Measurements from ENCODE around the gene MYH10.

MYH10 gene

DNA sequence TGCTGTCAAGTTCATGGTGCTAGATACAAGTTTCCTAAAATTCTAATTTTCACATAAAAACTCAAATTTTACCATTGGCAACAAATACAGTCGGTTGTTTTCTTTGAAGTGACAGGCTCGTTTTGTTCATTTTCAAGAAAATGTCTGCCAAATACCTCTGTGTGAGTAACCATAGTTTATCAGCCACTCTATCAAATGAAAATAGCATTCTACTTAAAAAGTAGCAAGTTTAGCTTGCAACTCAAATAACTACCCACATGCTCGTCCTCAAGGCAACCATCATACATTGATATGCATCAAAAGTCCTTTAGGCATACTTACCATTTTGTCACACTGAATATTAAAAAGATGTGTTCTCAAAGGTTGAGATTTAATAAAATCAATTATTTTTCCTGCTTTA is 11.7 kb downstream of the MYH10 start:
- in situ Hi-C loops (cut with HindIII; ENCODE audit: low pct_ligation_motif_present, low pct_unique_long_range_greater_than_20kb, low sequenced_read_pairs), result no loop called here
- no peak for DNase-seq

DNA sequence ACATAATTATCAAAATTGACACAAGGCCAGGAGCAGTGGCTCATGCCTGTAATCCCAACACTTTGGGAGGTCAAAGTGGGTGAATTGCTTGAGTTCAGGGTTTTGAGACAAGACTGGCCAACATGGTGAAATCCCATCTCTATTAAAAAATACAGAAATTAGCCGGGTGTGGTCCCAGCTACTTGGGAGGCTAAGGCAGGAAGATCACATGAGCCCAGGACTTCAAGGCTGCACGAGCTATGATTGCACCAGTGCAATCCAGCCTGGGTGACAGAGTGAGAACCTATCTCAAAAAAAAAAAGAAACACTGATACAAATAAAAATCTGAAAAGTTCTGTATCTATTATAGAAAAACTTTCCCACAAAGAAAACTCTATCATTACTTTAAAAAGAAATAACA is 15.5 kb downstream of the MYH10 start:
- in situ Hi-C loops (cut with HindIII; ENCODE audit: low pct_ligation_motif_present, low pct_unique_long_range_greater_than_20kb, low sequenced_read_pairs), result no loop called here
- DNase-seq, result no peak

DNA sequence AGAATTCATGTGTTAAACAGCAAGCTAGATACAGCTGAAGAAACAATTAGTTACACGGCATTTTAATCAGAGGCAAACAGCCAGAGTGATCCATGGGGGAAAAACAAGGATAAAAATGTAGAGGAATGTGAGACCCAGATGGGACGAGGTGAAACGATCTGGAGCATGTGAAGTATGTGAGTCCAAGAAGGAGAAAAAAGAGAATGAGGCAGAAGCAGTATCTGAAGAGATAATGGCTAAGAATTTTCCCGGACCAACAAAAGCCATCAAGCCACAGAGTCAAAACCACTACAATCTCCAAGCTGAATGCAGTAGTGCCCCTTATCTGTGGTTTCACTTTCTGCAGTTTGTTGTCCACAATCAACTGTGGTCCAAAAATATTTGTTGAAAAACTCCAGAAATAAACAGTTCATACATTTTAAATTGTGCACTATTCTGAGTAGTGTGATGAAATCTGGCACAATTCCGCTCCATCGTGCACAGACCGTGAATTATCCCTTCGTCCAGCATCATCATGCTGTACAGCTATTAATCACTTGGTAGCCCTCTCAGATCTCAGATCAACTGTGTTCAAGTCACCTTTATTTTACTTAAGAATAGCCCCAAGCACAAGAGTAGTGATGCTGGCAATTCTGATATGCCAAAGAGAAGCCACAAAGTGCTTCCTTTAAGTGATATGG is 18.8 kb downstream of the MYH10 start:
- no peak for DNase-seq
- in situ Hi-C loops (cut with HindIII; ENCODE audit: low pct_ligation_motif_present, low pct_unique_long_range_greater_than_20kb, low sequenced_read_pairs), result no loop called here

DNA sequence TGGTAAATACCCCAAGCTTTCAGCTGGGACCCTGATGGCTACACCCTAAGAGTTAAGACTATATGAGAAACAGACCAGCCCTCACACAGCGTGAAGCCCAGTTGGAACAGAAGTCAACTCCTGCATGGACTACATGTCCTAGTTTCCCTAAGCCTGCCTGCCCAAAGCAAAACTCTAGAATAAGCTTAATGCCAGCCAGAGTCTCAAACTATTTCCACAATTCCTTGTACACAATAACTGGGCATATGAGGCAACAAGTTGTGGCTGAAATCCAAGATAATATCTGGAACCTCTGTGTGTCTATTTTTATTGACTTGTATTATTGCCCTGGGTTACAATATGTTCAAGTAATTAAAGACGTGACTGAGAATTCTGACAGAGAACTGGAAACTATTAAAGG is 19.4 kb downstream of the MYH10 start:
- in situ Hi-C loops (cut with HindIII; ENCODE audit: low pct_ligation_motif_present, low pct_unique_long_range_greater_than_20kb, low sequenced_read_pairs), result no loop called here
- no peak for DNase-seq

DNA sequence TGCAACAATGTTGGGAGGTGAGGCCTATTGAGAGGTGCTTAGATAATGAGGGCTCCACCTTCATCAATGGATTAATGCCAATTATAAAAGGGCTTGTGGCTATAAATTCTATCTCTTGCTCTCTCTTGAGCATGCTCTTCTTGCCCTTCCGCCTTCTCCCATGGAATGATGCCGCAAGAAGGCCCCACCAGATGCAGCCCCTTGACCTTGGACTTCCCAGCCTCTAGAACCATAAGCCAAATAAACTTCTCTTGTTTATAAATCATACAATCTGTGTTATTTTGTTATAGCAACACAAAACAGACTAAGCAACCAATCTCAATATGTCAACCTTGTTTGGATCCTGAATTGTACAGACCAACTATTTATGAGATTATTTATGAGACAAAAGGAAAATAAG is 20.0 kb downstream of the MYH10 start:
- in situ Hi-C loops (cut with HindIII; ENCODE audit: low pct_ligation_motif_present, low pct_unique_long_range_greater_than_20kb, low sequenced_read_pairs), result no loop called here
- DNase-seq, result no peak

DNA sequence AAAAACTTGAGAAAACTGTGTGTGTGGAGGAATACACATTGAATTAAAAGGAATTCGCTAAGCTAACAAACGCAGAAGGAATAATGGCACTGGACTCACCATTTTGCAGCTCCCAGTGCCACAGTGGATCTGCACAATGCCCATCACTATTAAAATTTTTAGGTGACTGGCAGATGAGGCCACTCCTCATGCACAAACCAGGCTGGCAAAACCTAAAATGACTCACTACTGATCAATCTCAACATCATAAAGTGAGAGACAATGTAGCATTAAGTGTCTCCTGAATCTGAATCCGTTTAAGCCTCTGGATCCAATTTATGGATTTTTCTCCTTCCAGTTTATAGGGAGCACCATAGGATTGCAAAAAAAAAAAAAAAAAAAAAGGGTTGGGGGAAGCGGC is 20.6 kb downstream of the MYH10 start:
- in situ Hi-C loops (cut with HindIII; ENCODE audit: low pct_ligation_motif_present, low pct_unique_long_range_greater_than_20kb, low sequenced_read_pairs), result no loop called here
- no peak for DNase-seq

DNA sequence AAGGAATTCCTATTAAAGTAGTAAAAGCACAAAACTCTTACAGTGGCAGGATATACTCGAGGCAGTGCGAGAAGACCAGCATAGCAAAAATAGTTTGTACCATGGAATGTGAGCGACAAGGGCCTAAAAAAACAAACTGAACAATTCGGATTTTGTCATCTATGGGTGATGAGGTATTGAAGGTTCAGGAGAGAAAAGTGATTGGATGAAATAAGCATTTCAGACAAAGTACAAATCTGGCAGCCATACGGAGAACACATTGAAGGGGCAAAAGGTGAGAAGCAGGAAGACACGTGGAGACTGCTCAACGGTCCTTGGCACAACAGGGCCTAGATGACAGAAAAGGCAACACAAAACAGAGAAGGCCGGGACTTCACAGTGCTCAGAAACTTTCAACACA is 22.5 kb downstream of the MYH10 start:
- in situ Hi-C loops (cut with HindIII; ENCODE audit: low pct_ligation_motif_present, low pct_unique_long_range_greater_than_20kb, low sequenced_read_pairs), result no loop called here
- DNase-seq, result no peak

DNA sequence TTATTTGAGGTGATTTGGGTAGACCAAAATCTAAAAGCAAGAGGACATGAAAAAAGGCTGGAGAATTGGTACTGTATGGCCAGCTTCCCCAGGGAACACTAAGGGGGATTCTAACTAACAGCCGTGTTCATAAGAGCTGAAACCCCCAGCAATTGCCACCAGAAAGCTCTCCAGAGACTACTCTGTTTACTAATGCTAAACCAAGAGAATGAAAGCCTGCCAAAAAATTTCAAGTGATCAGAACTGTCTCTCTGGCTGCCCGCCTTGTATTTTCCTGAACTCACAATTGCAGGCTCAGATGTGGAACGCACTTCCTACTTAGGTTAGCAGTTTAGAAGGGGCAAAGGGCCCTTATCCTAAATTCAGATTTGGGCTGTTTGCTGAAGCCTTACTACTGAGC is 24.1 kb downstream of the MYH10 start:
- in situ Hi-C loops (cut with HindIII; ENCODE audit: low pct_ligation_motif_present, low pct_unique_long_range_greater_than_20kb, low sequenced_read_pairs), result no loop called here
- DNase-seq, result no peak

DNA sequence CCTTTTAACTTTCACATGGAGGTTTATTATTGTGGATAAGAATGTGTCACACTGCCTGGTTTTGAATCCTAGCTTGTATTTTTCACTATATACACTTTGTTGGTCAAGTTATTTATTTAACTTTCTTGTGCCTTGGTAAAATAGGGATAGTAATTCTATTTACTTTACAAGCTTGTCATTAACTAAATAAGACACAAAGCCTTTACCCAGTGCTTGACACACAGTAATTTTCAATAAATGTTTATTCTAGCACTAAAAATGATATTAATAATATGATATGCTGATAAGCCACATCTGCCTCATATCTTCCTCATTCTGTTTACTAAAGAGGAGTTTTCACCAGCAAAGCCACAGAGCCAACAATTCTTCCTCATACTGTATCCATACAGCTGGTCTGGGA is 27.8 kb downstream of the MYH10 start:
- DNase-seq, result no peak
- in situ Hi-C loops (cut with HindIII; ENCODE audit: low pct_ligation_motif_present, low pct_unique_long_range_greater_than_20kb, low sequenced_read_pairs), result no loop called here

DNA sequence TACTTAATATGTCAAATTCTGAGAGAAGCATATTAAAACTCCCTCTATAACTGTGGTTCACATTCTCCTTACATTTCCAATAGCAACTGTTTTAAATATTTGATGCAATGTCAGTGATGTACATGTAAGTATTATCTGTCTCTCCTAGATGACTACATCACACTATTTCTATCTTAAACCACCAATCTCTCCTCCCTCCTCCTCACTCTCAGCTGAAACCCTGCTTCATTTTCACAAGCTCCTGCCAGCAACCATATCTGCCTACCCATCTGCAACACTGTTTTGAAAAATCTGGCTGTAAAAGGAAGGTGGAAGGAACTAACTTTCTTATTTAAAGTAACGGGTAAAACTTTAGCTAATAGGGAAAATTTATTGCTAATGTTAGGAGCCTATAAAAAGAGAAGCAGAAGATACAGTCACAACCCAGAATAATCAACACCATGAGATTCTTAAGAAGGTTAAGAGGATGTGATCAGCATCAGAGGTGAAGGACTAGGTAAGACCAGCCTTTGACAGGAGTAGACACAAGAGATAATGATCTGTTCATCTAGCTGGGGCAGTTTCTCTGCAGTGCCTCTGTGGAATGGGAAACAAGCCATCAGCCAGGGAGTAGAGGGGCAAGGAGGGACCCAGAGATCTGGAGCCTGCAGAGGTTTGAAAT is 31.0 kb downstream of the MYH10 start:
- in situ Hi-C loops (cut with HindIII; ENCODE audit: low pct_ligation_motif_present, low pct_unique_long_range_greater_than_20kb, low sequenced_read_pairs), result no loop called here

DNA sequence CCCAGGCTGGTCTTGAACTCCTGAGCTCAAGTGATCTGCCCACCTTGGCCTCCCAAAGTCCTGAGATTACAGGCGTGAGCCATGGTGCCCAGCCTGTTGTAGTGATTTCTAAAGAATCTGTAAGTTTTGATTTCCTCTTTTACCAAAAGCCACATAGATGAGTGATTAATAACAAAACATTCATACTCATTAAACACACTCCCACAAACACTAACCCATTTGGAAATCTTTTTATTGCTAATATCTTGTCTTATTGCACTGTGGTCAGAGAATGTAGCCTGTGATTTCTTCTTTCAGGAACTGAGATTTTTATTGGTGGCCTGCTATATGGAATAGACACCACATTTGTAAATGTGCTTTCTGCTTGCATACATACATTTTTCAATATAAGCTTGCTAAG is 31.6 kb downstream of the MYH10 start:
- in situ Hi-C loops (cut with HindIII; ENCODE audit: low pct_ligation_motif_present, low pct_unique_long_range_greater_than_20kb, low sequenced_read_pairs), result no loop called here
- no peak for DNase-seq

More for the DNA sequence above, 31.0 kb downstream of the MYH10 start:
- no peak for DNase-seq

DNA sequence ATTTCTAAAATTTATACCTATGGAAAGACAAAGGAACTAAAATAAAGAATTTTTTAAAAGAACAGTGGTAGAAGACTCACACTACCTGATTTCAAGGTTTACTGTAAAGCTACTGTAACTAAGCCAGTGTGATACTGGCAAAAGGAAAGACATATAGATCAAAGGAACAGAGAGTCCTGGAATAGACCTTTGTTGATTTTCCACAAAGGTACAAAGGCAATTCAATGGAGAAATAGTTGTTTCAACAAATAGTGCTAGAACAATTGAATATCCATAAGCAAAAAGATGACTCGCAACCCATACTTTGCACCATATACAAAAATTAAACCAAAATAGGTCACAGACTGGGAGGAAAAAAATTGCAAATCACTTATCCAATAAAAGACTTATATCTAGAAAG is 36.7 kb downstream of the MYH10 start:
- in situ Hi-C loops (cut with HindIII; ENCODE audit: low pct_ligation_motif_present, low pct_unique_long_range_greater_than_20kb, low sequenced_read_pairs), result no loop called here
- DNase-seq, result no peak

DNA sequence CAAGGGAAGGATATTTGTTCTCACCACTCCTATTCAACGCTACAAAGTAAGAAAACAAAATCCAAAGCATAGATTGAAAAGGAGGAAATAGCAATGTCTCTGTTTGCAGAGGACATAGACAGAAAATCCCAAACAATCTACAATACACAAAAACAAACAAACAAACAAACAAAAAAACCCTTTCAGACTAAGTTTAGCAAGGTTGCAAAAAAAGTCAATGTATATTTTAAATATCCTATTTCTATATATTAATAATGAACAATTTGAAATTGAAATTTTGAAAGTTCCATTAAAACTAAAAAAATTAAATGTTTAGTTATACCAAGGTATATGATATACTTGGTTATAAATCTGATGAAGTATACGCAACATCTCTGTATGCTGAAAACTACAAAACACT is 37.2 kb downstream of the MYH10 start:
- no peak for DNase-seq
- in situ Hi-C loops (cut with HindIII; ENCODE audit: low pct_ligation_motif_present, low pct_unique_long_range_greater_than_20kb, low sequenced_read_pairs), result no loop called here

DNA sequence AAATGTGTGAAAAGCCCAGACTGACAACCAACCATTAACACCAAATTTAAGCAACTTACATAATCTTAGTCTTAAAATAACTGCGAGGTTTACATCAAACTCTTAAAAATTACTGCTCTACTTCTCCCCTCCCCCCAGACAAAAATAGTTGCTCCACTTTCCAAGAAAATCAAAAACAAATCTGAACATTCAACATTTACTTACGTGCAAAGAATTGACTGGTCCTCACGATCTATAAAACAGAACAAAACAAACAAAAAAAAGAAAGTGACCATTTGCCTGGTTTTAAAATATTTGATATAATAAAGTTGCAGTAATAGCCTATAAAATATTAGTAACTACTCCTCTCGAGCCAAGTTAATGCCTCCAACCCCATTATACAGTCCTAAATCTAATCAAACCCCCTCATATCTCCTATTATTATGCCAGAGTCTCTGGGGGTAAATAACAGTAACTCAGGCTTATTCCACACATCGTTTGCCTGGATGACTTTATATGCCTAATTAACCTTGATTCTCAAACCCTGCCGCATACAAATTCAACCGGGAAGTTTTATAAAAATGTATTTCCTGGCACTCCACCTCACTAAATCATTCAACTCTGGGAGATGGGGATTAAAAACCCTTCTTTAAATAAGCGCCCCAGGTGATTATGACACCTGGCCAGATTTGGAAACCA is 41.5 kb downstream of the MYH10 start:
- in situ Hi-C loops (cut with HindIII; ENCODE audit: low pct_ligation_motif_present, low pct_unique_long_range_greater_than_20kb, low sequenced_read_pairs), result no loop called here
- DNase-seq, result no peak

DNA sequence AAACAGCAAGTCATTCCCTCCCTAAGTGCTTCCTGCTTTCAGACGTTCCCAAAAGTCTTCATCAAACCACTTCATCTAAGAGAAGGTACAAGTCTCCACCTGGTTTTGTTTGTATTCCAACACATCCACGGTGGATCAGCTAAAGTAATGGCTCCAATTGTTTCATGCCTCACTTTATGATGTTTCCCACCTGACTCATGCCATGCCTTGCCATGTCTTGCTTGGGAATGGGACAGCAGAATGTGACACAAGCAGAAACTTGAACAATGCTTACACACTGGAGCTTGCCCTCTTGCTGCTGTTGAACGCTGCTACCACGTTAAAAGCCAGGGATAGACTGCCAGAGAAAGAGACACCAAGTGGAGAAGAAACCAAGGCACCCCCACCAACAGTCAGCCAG is 43.8 kb downstream of the MYH10 start:
- in situ Hi-C loops (cut with HindIII; ENCODE audit: low pct_ligation_motif_present, low pct_unique_long_range_greater_than_20kb, low sequenced_read_pairs), result no loop called here
- DNase-seq, result no peak

DNA sequence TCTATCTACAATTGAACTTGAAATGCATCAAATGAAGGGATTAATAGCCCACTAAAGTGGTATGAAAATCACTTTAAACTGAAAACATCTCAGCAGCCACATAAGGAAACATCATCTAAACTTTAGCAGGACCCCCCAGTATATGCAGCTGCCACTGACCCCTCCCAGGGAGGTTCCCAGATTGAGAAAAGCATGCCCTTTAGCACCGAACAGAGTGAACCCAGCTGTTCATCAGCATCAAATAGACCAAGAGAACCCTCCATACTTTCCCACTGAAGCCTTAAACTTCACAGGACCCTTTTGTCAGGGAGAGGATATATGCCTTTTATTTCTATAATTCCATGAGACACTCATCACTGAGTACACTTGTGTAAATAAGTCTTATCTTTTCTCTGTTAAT is 44.6 kb downstream of the MYH10 start:
- in situ Hi-C loops (cut with HindIII; ENCODE audit: low pct_ligation_motif_present, low pct_unique_long_range_greater_than_20kb, low sequenced_read_pairs), result no loop called here
- no peak for DNase-seq

DNA sequence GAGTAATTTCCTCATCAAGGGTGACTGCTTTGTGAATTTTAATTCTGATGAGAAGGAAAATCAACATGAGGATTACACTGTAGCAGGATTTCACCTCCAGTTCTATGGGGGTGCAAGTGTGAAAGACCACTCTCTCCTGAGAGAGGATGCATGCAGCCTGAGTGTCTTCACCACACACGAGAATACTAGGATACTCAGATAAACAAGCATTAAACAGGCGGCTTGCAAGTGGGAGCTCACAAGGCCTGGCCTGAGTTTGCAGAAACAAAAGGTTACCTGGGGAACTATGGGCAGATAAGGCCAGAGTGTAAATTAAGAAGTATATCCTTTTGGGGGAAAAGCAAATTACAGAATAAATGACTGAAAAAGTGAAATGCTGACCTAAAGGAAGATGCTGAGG is 46.6 kb downstream of the MYH10 start:
- in situ Hi-C loops (cut with HindIII; ENCODE audit: low pct_ligation_motif_present, low pct_unique_long_range_greater_than_20kb, low sequenced_read_pairs), result no loop called here

DNA sequence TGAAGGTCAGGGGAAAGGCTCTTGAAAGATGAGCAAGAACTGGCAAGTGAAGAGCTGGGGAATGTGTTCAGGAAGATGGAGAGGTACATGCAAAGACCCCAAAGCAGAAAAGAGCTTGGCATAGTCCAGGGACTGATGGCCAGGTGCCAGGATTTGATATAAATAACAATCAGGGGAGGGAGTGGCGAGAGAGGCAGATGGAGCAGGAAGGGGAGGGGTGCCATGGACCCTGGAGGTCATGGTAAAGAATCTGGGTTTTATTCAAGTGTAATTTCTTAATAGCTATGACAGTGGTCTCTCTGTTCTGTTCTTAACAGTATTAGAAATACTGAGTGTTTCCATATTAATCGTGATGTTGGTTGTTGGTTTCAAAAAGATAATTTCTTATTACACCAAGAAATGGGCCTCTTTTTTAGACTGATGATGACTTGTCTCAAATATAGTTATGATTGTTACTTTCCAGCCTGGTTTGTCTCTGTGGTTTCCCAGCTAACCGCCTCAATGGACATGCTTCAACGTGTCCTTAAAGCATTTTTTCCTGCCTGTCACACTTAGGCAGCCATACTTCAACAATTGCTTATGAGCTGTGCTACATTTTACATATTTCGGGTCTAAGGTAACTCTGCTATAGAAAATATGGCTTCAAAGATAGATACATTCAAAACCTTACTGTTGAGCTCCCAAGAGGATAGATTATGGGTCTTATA is 49.4 kb downstream of the MYH10 start:
- DNase-seq, result no peak
- in situ Hi-C loops (cut with HindIII; ENCODE audit: low pct_ligation_motif_present, low pct_unique_long_range_greater_than_20kb, low sequenced_read_pairs), result no loop called here

More for the DNA sequence above, 46.6 kb downstream of the MYH10 start:
- DNase-seq, result no peak

DNA sequence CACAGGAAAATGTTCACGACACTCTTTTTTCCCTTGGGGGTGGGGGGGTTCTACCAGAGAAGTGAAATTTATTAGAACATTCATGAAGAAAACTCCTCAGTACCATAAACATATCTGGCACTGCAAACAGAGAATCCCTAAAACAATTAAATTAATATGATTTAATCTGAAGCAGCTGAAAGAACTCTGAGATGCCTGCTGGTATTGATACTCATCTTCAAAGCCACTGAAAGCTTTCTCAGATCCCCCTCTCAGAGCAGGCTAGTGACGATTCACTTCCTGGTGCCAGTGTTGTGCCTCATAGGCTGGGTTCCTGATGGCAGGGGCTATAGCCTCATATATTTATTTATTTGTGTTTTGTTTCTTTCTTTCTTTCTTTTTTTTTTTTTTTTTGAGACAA is 52.7 kb downstream of the MYH10 start:
- DNase-seq, result no peak
- in situ Hi-C loops (cut with HindIII; ENCODE audit: low pct_ligation_motif_present, low pct_unique_long_range_greater_than_20kb, low sequenced_read_pairs), result no loop called here
